A673 (cell line): Measurements from ENCODE around the gene EVA1C. TPM values are rescaled to one million over a fixed set of nuclear protein-coding genes. Genes with fewer than 3 reads are reported as not detected.
"Not testable (repeated sequence)": the region's sequence is repeated elsewhere in the genome, so short reads cannot be mapped to it uniquely, and the experiment has no call there.

Experiments
- BruUV-seq: library from RNA; stranded (reverse); fragments of 400-500 nt; replicated peaks from 2 replicates; lab custom pipeline; 2021; lab: Mats Ljungman, UMichigan
- CTCF ChIA-PET: fragments of 300-600 bp; sonication (Branson Sonifier 250); formaldehyde crosslinking; loops from one replicate; lab custom pipeline; 2022; ENCODE audit warnings: antibody characterized with exemption; lab: Charles Lee
- POLR2A ChIA-PET: fragments of 300-600 bp; sonication (Branson Sonifier 250); formaldehyde crosslinking; loops from one replicate; lab custom pipeline; 2022; ENCODE audit warnings: antibody characterized with exemption; ENCODE audit not compliant: low non-redundant PET; lab: Charles Lee
- DNase-seq: peaks from one replicate; pipeline ENCODE4 v3.0.0-alpha.2; 2015; ENCODE audit warnings: low spot score
- H3K27ac ChIP-seq: fragments of 200-600 bp; sonication (generic); 2 replicates; pipeline ENCODE4 v1.5.1; 2016; ENCODE audit warnings: mixed run types, low read depth, mild to moderate bottlenecking, mixed read lengths, antibody characterized with exemption, low read length; ENCODE audit not compliant: poor library complexity, severe bottlenecking
- H3K27me3 ChIP-seq: fragments of 200-600 bp; sonication (generic); replicated peaks from 2 replicates; pipeline ENCODE4 v1.6.1; 2017; ENCODE audit warnings: mixed run types, low read depth, mild to moderate bottlenecking, mixed read lengths, antibody characterized with exemption, low read length; ENCODE audit not compliant: insufficient read depth, poor library complexity
- H3K36me3 ChIP-seq: fragments of 200-600 bp; sonication (generic); 2 replicates; pipeline ENCODE4 v1.6.1; 2016; ENCODE audit warnings: mixed run types, mild to moderate bottlenecking, mixed read lengths, antibody characterized with exemption, low read length; ENCODE audit not compliant: insufficient read depth, poor library complexity, severe bottlenecking
- H3K4me1 ChIP-seq: fragments of 200-600 bp; sonication (generic); 2 replicates; pipeline ENCODE4 v1.6.1; 2017; ENCODE audit warnings: mixed run types, mild to moderate bottlenecking, mixed read lengths, antibody characterized with exemption, low read length; ENCODE audit not compliant: insufficient read depth, poor library complexity, severe bottlenecking
- H3K4me3 ChIP-seq: fragments of 200-600 bp; sonication (generic); 2 replicates; pipeline ENCODE4 v1.5.1; 2016; ENCODE audit warnings: low read depth, mixed run types, mild to moderate bottlenecking, mixed read lengths, low read length; ENCODE audit not compliant: poor library complexity, severe bottlenecking
- H3K9me3 ChIP-seq: fragments of 200-600 bp; sonication (generic); 2 replicates; pipeline ENCODE4 v1.6.1; 2016; ENCODE audit warnings: mixed run types, low read depth, mild to moderate bottlenecking, mixed read lengths, antibody characterized with exemption, low read length; ENCODE audit not compliant: poor library complexity, severe bottlenecking
- EZH2 ChIP-seq: fragments of 200-600 bp; sonication (generic); IDR thresholded peaks from 2 replicates; pipeline ENCODE4 v1.6.1; 2017; ENCODE audit warnings: borderline replicate concordance, low read depth, mild to moderate bottlenecking, mixed read lengths, antibody characterized with exemption, low read length; ENCODE audit not compliant: poor library complexity, severe bottlenecking
- intact Hi-C: fragments of 100-400 bp; cut with micrococcal nuclease; formaldehyde crosslinking; loops from one replicate; pipeline ENCODE4 v1.10.0; 2022; ENCODE audit not compliant: unreplicated experiment
- total RNA-seq: library from RNA; stranded (reverse); gene quantifications from 2 replicates; pipeline ENCODE4 v1.2.3, GENCODE V29; 2021
- TF ChIP-seq, protein P1 (sequence below): fragments of 300-800, 200-600 bp; sonication (generic); conservative IDR thresholded peaks from 2 replicates; pipeline ENCODE4 v1.5.1; 2017; ENCODE audit warnings: low read depth, mild to moderate bottlenecking, antibody characterized with exemption, low read length, moderate library complexity, mixed read lengths

EVA1C gene
- total RNA-seq, 1 experiment from 2014 or later = 7.2 TPM

DNA sequence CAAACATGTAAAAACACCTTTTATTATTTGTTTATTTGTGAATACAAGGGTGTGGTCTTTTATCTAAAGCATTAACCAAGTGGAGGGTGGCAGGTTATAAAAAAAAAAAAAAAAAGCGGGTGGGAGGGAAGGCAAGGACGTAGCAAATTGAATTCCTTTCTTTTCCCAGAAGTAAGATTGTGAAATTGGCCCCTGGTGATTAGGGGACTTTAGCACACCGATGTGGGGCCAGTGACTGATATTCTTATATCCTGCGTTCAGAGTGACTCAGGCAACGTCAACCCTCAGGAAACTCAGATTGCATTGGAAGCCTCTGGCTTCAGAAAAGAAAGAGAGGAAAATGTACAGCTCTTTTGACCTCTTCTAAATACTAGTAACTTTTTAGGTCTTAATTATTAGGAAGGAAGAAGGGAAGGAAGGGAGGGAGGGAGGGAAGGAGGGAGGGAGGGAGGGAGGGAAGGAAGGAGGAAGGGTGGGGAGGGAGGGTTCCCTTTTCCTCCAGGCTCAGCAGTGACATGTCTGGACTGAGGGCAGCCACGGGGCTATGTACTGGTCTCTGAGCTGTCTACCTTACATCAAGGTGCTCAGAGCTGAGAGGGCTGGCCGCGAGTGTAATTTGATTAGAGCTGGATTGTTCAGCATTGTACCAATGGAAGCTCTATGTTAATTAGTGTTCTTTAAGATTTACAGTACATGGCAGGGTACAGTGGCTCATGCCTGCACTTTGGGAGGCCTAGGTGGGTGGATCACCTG is 30.2 kb downstream of the EVA1C start:
- Histone ChIP-seq H3K4me1 (no peaks in the 10 kb centered on the region), H3K9me3 (no peaks in the 10 kb centered on the region)

DNA sequence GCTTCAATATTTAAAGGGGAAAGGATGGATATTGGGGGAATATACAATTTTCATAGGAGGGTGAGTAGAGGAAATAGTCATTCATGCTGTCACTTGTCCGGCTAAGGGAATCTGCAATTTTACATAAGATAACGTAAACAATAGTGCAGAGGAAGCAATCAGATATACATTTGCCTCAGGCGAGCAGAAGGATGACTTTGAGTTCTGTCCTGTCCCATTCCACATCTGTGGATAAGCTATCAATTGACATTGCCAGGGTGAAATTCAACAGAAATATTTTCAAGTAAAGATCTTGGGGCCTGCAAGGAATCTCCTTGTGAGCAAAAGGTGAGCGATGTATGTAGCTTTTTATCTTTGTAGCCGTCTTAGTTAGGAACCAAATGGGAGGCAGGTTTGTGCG is 32.6 kb downstream of the EVA1C start:
- no peak overlapping the region for H3K27ac ChIP-seq
- no TSS peak for BruUV-seq
- intact Hi-C loops = no loop called here
- no peak overlapping the region for H3K4me3 ChIP-seq
- H3K27me3 ChIP-seq = no peaks in the 10 kb centered on the region
- no peak for DNase-seq
- no peaks in the 10 kb centered on the region for H3K9me3 ChIP-seq
- no peaks in the 10 kb centered on the region for H3K4me1 ChIP-seq
- POLR2A ChIA-PET = no interaction called here
- H3K36me3 ChIP-seq = no peaks in the 10 kb centered on the region
- TF ChIP-seq, protein P1, sequence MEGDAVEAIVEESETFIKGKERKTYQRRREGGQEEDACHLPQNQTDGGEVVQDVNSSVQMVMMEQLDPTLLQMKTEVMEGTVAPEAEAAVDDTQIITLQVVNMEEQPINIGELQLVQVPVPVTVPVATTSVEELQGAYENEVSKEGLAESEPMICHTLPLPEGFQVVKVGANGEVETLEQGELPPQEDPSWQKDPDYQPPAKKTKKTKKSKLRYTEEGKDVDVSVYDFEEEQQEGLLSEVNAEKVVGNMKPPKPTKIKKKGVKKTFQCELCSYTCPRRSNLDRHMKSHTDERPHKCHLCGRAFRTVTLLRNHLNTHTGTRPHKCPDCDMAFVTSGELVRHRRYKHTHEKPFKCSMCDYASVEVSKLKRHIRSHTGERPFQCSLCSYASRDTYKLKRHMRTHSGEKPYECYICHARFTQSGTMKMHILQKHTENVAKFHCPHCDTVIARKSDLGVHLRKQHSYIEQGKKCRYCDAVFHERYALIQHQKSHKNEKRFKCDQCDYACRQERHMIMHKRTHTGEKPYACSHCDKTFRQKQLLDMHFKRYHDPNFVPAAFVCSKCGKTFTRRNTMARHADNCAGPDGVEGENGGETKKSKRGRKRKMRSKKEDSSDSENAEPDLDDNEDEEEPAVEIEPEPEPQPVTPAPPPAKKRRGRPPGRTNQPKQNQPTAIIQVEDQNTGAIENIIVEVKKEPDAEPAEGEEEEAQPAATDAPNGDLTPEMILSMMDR = no peak
- no peak for TF ChIP-seq EZH2
- CTCF ChIA-PET = no interaction called here

More for the DNA sequence above, 30.2 kb downstream of the EVA1C start:
- DNase-seq = no peak
- no peak for TF ChIP-seq EZH2
- TF ChIP-seq, protein P1 = no peak
- no peak overlapping the region for H3K27ac ChIP-seq
- H3K36me3 ChIP-seq = no peaks in the 10 kb centered on the region
- H3K27me3 ChIP-seq = no peaks in the 10 kb centered on the region
- intact Hi-C loops = no loop called here
- POLR2A ChIA-PET = no interaction called here
- CTCF ChIA-PET = no interaction called here
- BruUV-seq = no TSS peak
- H3K4me3 ChIP-seq = no peak overlapping the region

DNA sequence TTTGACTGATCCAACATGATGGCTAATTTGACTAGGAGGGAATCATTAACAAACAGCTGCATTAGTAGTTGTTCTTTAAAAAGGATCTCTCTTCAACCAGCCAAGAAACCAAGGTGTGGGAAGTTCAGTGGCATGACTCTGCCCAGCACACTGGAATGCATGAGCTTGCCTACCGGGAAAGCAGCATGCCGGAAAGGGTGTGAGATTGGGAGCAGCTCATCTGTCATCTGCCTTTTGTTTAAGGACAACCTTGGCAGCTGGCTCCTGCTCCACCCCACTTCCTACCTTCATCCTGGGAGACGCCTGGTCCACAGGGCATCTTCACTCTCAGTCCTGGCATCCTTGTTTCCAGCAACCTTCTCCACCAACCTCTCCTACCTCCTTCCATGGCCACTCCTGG is 33.9 kb downstream of the EVA1C start:
- H3K4me1 ChIP-seq, H3K27me3 ChIP-seq, DNase-seq, H3K9me3 ChIP-seq, H3K4me3 ChIP-seq, BruUV-seq, POLR2A ChIA-PET, CTCF ChIA-PET, H3K27ac ChIP-seq, H3K36me3 ChIP-seq, intact Hi-C loops: not testable (repeated sequence)

DNA sequence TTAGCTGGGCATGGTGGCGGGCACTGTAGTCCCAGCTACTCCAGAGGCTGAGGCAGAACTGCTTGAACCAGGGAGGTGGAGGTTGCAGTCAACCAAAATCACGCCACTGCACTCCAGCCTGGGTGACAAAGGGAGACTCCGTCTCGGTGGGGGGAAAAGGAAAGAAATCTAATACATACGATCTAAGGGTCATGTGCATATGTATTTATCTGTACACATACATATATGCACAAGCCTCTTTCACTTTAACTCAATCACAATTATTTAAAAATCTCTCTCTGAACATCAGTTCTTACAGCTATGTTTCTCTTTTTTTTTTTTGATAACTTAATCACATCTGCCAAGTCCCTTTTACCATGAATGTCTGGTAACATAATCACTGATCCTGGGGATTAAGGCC is 34.7 kb downstream of the EVA1C start:
- H3K27ac ChIP-seq = no peak overlapping the region
- no peaks in the 10 kb centered on the region for H3K27me3 ChIP-seq
- no TSS peak for BruUV-seq
- TF ChIP-seq, protein P1 = no peak
- TF ChIP-seq EZH2 = no peak
- POLR2A ChIA-PET = no interaction called here
- H3K36me3 ChIP-seq = no peaks in the 10 kb centered on the region
- CTCF ChIA-PET = interaction anchor here (0.7 kb wide), 1 partner anchor 154 kb away, joined by 5 read pairs; no protein-coding TSS in a partner anchor
- no peaks in the 10 kb centered on the region for H3K9me3 ChIP-seq
- H3K4me1 ChIP-seq = no peaks in the 10 kb centered on the region
- intact Hi-C loops = no loop called here
- no peak overlapping the region for H3K4me3 ChIP-seq
- DNase-seq = no peak
